Cardiac muscle cell (in vitro differentiated cells and primary cell): ENCODE data around the gene MAPKBP1. TPM values are rescaled to one million over a fixed set of nuclear protein-coding genes. Genes with fewer than 3 reads are reported as not detected.

Experiments used
- DNase-seq, 2 donors: peaks; one replicate each; pipeline versions ENCODE4 v3.0.0 to v3.0.0-alpha.2; 2010 to 2017; ENCODE audit warnings: low read depth in 1 of 2, low spot score in 1 of 2
- H3K27ac ChIP-seq: fragments of 200-600 bp; sonication (generic); 2 replicates; pipeline ENCODE4 v1.5.1; 2016
- H3K27me3 ChIP-seq: fragments of 200-600 bp; sonication (generic); 2 replicates; pipeline ENCODE4 v1.6.0; 2016; ENCODE audit warnings: control low read depth
- H3K36me3 ChIP-seq: fragments of 200-600 bp; sonication (generic); 2 replicates; pipeline ENCODE4 v1.5.1; 2016; ENCODE audit warnings: control low read depth
- H3K4me1 ChIP-seq: fragments of 200-600 bp; sonication (generic); 2 replicates; pipeline ENCODE4 v1.8.1; 2017; ENCODE audit warnings: low read depth, mild to moderate bottlenecking, mixed run types
- H3K4me3 ChIP-seq: fragments of 200-600 bp; sonication (generic); 2 replicates; pipeline ENCODE4 v1.5.1; 2016; ENCODE audit warnings: mild to moderate bottlenecking
- H3K9me3 ChIP-seq: fragments of 200-600 bp; sonication (generic); 2 replicates; pipeline ENCODE4 v1.5.1; 2017; ENCODE audit warnings: low read depth, mild to moderate bottlenecking, control low read depth
- CTCF ChIP-seq: IDR thresholded peaks from 2 replicates; pipeline ENCODE4 v1.5.1; 2012; ENCODE audit warnings: low read depth, mild to moderate bottlenecking, low read length
- polyA plus RNA-seq: library from polyadenylated mRNA; unstranded; fragments of >200 nt; fragmentation: Nextera tagmentation; extraction: Ambion mirVana; gene quantifications from 2 replicates; pipeline ENCODE4 v1.2.1, GENCODE V29; 2016
- total RNA-seq: library from RNA; depleted of rRNA; stranded (reverse); fragments of >200 nt; gene quantifications from 2 replicates; pipeline ENCODE4 v1.2.3, GENCODE V29; 2016

The MAPKBP1 gene
- total and polyA plus RNA-seq, 2 experiments from 2014 or later: 37.7 to 109 TPM

DNA sequence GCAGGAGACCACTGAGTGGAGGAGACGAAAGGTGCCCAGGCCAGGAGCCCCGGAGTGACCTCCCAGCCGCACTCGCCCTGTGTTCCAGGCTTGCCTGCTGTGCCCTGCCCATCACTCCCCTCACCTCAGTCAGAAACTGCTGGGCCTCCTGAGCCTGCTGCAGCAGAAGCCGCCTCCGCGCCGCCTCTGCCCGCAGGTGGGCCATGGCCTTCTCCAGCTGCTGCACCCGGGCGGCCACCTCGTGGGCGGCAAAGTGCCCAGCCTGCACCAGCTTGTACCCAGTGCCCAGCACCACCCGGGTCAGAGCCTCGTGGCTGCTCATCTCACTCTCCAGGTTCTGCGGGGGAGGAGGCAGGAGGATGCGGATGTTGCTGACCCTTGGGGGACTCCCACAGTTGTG, 82.0 kb downstream of the MAPKBP1 start:
- H3K36me3 ChIP-seq: no peaks in the 10 kb centered on the region
- H3K27me3 ChIP-seq: no peaks in the 10 kb centered on the region
- H3K9me3 ChIP-seq: no peaks in the 10 kb centered on the region
- no peak for TF ChIP-seq CTCF
- peaks cover 9% of the 10 kb centered on the region for H3K4me1 ChIP-seq
- no peak overlapping the region for H3K4me3 ChIP-seq
- H3K27ac ChIP-seq: no peak overlapping the region
- DNase-seq: no peak

- H3K36me3 ChIP-seq: no peaks in the 10 kb centered on the region
- H3K4me3 ChIP-seq: no peak overlapping the region
- H3K4me1 ChIP-seq: peaks cover 9% of the 10 kb centered on the region
- TF ChIP-seq CTCF: no peak
- H3K27ac ChIP-seq: no peak overlapping the region
- no peaks in the 10 kb centered on the region for H3K27me3 ChIP-seq
- DNase-seq: no peak
- no peaks in the 10 kb centered on the region for H3K9me3 ChIP-seq
Measured at GRCh38 chr15:41856716-41857115, 82.4 kb downstream of the MAPKBP1 start.

GRCh38 chr15:41857316-41857715, 83.0 kb downstream of the MAPKBP1 start:
- no peak overlapping the region for H3K27ac ChIP-seq
- H3K4me1 ChIP-seq: peaks cover 9% of the 10 kb centered on the region
- no peak for TF ChIP-seq CTCF
- DNase-seq: no peak
- no peak overlapping the region for H3K4me3 ChIP-seq
- no peaks in the 10 kb centered on the region for H3K27me3 ChIP-seq
- no peaks in the 10 kb centered on the region for H3K36me3 ChIP-seq
- no peaks in the 10 kb centered on the region for H3K9me3 ChIP-seq

DNA sequence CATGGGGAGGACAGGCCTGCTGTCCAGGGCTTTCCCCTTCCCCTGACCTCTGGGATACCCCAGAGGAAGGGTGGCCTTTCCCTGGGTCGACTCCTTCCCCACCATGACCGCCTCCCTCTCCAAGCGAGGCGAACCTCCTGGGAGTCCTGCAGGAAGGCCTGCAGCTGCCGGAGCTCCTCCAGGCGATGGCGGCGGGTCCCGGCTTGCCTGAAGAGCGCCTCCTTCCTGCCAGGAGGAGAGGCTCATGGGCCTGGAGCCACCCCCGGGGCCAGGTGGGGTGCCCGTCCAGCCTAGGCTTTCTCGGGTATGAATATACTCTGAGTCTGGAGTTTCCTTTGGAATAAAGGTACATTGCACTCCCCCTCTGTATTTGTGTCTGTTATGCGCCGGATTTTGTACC, 84.5 kb downstream of the MAPKBP1 start:
- Histone ChIP-seq H3K9me3 (no peaks in the 10 kb centered on the region), H3K27ac (no peak overlapping the region)

GRCh38 chr15:41860049-41860828, 86.0 kb downstream of the MAPKBP1 start:
- no peak for TF ChIP-seq CTCF

More for the DNA sequence above, 84.5 kb downstream of the MAPKBP1 start:
- Histone ChIP-seq H3K4me1 (peaks cover 9% of the 10 kb centered on the region), H3K27me3 (no peaks in the 10 kb centered on the region), H3K4me3 (no peak overlapping the region), H3K36me3 (no peaks in the 10 kb centered on the region)
- no peak for TF ChIP-seq CTCF
- DNase-seq: no peak

More at GRCh38 chr15:41860049-41860828, 86.0 kb downstream of the MAPKBP1 start:
- H3K36me3 ChIP-seq: no peaks in the 10 kb centered on the region
- no peak for DNase-seq
- H3K4me1 ChIP-seq: peaks cover 6% of the 10 kb centered on the region
- no peaks in the 10 kb centered on the region for H3K9me3 ChIP-seq
- no peaks in the 10 kb centered on the region for H3K27me3 ChIP-seq
- H3K27ac ChIP-seq: no peak overlapping the region
- H3K4me3 ChIP-seq: no peak overlapping the region
